Measurements from ENCODE around the gene POLR2F.
"Not testable (repeated sequence)": the region's sequence is repeated elsewhere in the genome, so short reads cannot be mapped to it uniquely, and the experiment has no call there.

Gene POLR2F

GRCh38 chr22:37975153-37975552 is 21.7 kb downstream of the POLR2F start:
- H3K27me3 ChIP-seq, result no peaks in the 10 kb centered on the region
- TF ChIP-seq CTCF (IDR thresholded peaks at IDR 0.05), result no peak
- peaks cover 10% of the 10 kb centered on the region for H3K36me3 ChIP-seq
- no peak overlapping the region for H3K4me3 ChIP-seq (ENCODE audit: low read depth in 1 of 2, low read length in 1 of 2)
- H3K27ac ChIP-seq, result no peak overlapping the region
- H3K4me1 ChIP-seq (ENCODE audit: control insufficient read depth in 1 of 2, insufficient read depth in 1 of 2, low read depth in 1 of 2, low read length in 1 of 2), result no peaks in the 10 kb centered on the region
- no peaks in the 10 kb centered on the region for H3K9me3 ChIP-seq

DNA sequence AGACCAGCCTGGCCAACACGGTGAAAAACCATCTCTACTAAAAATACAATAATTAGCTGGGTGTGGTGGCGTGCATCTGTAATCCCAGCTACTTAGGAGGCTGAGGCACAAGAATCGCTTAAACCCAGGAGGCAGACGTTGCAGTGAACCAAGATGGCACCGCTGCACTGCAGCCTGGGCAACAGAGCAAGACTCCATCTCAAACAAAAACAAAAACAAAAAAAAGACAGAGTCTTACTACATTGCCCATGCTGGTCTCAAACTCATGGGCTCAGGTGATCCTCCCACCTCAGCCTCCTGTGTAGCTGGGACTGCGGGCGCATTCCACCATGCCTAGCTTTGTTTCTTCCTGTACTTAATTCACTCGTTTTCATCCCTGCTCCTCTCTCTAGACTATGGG is 22.5 kb downstream of the POLR2F start:
- H3K4me1 ChIP-seq (ENCODE audit: control insufficient read depth in 1 of 2, insufficient read depth in 1 of 2, low read depth in 1 of 2, low read length in 1 of 2); H3K27ac ChIP-seq; H3K4me3 ChIP-seq (ENCODE audit: low read depth in 1 of 2, low read length in 1 of 2); H3K9me3 ChIP-seq; H3K27me3 ChIP-seq: not testable (repeated sequence)
- H3K36me3 ChIP-seq, result peaks cover 10% of the 10 kb centered on the region

DNA sequence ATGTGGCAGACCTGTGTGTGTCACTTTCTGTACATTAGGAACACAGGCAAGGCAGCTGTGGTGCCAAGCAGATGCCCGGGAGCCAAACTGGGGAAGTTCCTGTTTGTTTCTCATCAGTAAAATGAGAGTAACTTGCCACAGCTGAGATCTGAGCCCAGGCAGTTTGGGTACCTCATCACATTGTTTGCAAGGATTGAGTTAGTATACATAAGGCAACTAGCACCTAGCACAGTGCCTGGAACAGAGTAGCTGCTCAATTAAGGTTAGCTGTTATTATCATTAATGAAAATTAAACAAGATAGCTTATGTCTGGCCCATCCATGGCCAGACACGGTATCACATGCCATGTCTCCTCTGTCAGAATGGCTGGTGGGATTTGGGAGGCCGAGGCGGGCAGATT is 23.0 kb downstream of the POLR2F start:
- H3K9me3 ChIP-seq, result no peaks in the 10 kb centered on the region
- H3K4me3 ChIP-seq (ENCODE audit: low read depth in 1 of 2, low read length in 1 of 2), result no peak overlapping the region
- H3K27me3 ChIP-seq, result no peaks in the 10 kb centered on the region
- H3K36me3 ChIP-seq, result peaks cover 10% of the 10 kb centered on the region
- H3K27ac ChIP-seq, result no peak overlapping the region
- no peak for TF ChIP-seq CTCF (IDR thresholded peaks at IDR 0.05)
- no peaks in the 10 kb centered on the region for H3K4me1 ChIP-seq (ENCODE audit: control insufficient read depth in 1 of 2, insufficient read depth in 1 of 2, low read depth in 1 of 2, low read length in 1 of 2)

DNA sequence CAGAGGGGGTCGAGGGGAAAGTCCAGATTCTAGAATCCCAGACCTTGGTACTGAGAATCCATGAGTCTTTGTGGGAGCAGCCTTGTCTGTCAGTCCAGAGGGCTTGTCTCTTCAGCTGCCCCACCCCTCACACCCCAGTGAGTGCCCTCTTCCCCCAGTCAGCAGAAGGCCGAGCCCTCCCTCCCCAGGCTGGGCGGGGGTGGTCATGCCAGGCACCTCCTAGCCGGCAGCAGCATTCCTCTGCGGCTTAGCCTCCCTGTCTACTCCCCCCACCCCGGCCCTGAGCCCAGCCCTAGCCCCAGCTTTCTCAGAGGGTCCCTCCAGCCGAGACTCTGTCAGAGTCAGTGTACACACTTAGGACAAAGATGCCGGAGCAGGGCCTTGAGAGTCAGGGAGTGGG is 26.3 kb downstream of the POLR2F start:
- no peak overlapping the region for H3K27ac ChIP-seq
- no peak for TF ChIP-seq CTCF (IDR thresholded peaks at IDR 0.05)

GRCh38 chr22:37981282-37982011 is 27.9 kb downstream of the POLR2F start:
- Histone ChIP-seq H3K36me3 (no peaks in the 10 kb centered on the region), H3K27me3 (no peaks in the 10 kb centered on the region)

More for the DNA sequence above, 26.3 kb downstream of the POLR2F start:
- H3K4me3 ChIP-seq (ENCODE audit: low read depth in 1 of 2, low read length in 1 of 2), result no peak overlapping the region
- no peaks in the 10 kb centered on the region for H3K4me1 ChIP-seq (ENCODE audit: control insufficient read depth in 1 of 2, insufficient read depth in 1 of 2, low read depth in 1 of 2, low read length in 1 of 2)
- no peaks in the 10 kb centered on the region for H3K27me3 ChIP-seq
- peaks cover 4% of the 10 kb centered on the region for H3K36me3 ChIP-seq
- H3K9me3 ChIP-seq, result no peaks in the 10 kb centered on the region

More at GRCh38 chr22:37981282-37982011, 27.9 kb downstream of the POLR2F start:
- no peak overlapping the region for H3K4me3 ChIP-seq (ENCODE audit: low read depth in 1 of 2, low read length in 1 of 2)
- H3K27ac ChIP-seq, result no peak overlapping the region
- H3K4me1 ChIP-seq (ENCODE audit: control insufficient read depth in 1 of 2, insufficient read depth in 1 of 2, low read depth in 1 of 2, low read length in 1 of 2), result no peaks in the 10 kb centered on the region
- TF ChIP-seq CTCF (IDR thresholded peaks at IDR 0.05), result no peak
- no peaks in the 10 kb centered on the region for H3K9me3 ChIP-seq
